K562 (cell line): ENCODE results near the gene SYNE2. TPM values are rescaled to one million over a fixed set of nuclear protein-coding genes. Genes with fewer than 3 reads are reported as not detected.

Source experiments
- ATAC-seq: fragments of 200-7000 bp; cut with Tn5 transposase; 3 replicates; pipeline ENCODE4 v1.9.1; 2020; ENCODE audit warnings: moderate library complexity
- BruUV-seq: library from RNA; stranded (reverse); fragments of 400-500 nt; replicated peaks from 2 replicates; lab custom pipeline; 2021; lab: Mats Ljungman, UMichigan
- CTCF ChIA-PET: fragments of 300-600 bp; formaldehyde crosslinking; extraction: SDS; loops from one replicate; lab custom pipeline; 2021; ENCODE audit warnings: low intra/inter-chr PET ratio; lab: Yijun Ruan, JAX
- POLR2A ChIA-PET: fragments of 300-600, 350-650 bp; sonication (Branson Sonifier 250); formaldehyde crosslinking; extraction: SDS; loops from one replicate; lab custom pipeline; 2021; ENCODE audit warnings: antibody characterized with exemption, inconsistent platforms; lab: Yijun Ruan, JAX
- DNase-seq, 4 experiments: peaks; one replicate each; pipeline versions ENCODE4 v3.0.0 to v3.0.0-alpha.2; 2011 to 2018; ENCODE audit warnings: low spot score in 3 of 4, mixed read lengths in 3 of 4; ENCODE audit errors: extremely low read depth in 1 of 4
- FAIRE-seq: peaks from 2 replicates; lab custom pipeline; 2011; peaks lifted over from hg19 to GRCh38; lab: Jason Lieb, UNC
- H2AFZ ChIP-seq: 2 replicates; pipeline ENCODE4 v1.6.0; 2011; ENCODE audit warnings: low read depth, low read length, control low read depth, inconsistent platforms
- H3K27ac ChIP-seq: fragments of 200-600 bp; 3 replicates; pipeline ENCODE4 v1.8.0; 2011; ENCODE audit warnings: low read depth, mild to moderate bottlenecking, control low read depth, inconsistent platforms, low read length, moderate library complexity, mixed read lengths; ENCODE audit errors: extremely low read depth
- H3K27me3 ChIP-seq, 2 experiments: fragments of 300-600 bp in 1 of 2; 2 replicates in 1 of 2; 3 replicates in 1 of 2; pipeline versions ENCODE4 v1.6.0 to v1.8.0; 2011; ENCODE audit warnings: inconsistent platforms in 2 of 2, low read length in 2 of 2, mild to moderate bottlenecking in 1 of 2, mixed read lengths in 1 of 2, moderate library complexity in 1 of 2; ENCODE audit not compliant: control insufficient read depth in 2 of 2, insufficient read depth in 2 of 2
- H3K36me3 ChIP-seq: fragments of 300-600 bp; 3 replicates; pipeline ENCODE4 v1.8.0; 2011; ENCODE audit warnings: mild to moderate bottlenecking, low read length, inconsistent platforms; ENCODE audit not compliant: control insufficient read depth, insufficient read depth
- H3K4me1 ChIP-seq, 2 experiments: fragments of 200-600 bp in 1 of 2; replicated peaks in 1 of 2; 2 replicates in 1 of 2; 3 replicates in 1 of 2; pipeline versions ENCODE4 v1.5.1 to v1.8.0; 2011; ENCODE audit warnings: inconsistent platforms in 2 of 2, low read length in 2 of 2, mild to moderate bottlenecking in 1 of 2, mixed read lengths in 1 of 2, moderate library complexity in 1 of 2; ENCODE audit not compliant: control insufficient read depth in 2 of 2, insufficient read depth in 2 of 2
- H3K4me2 ChIP-seq: 2 replicates; pipeline ENCODE4 v1.6.1; 2011; ENCODE audit warnings: low read length, control low read depth, inconsistent platforms, mixed read lengths; ENCODE audit not compliant: insufficient read depth
- H3K4me3 ChIP-seq: fragments of 200-600 bp; sonication (generic), shearing (Covaris generic); 2 replicates; pipeline ENCODE4 v1.5.1; 2016; ENCODE audit warnings: control low read depth, inconsistent platforms
- H3K79me2 ChIP-seq: fragments of 200-600 bp; 3 replicates; pipeline ENCODE4 v1.8.0; 2011; ENCODE audit warnings: low read length, inconsistent platforms; ENCODE audit not compliant: control insufficient read depth, insufficient read depth
- H3K9ac ChIP-seq, 2 experiments: 2 replicates each; pipeline versions ENCODE4 v1.6.0 to v1.6.1; 2011; ENCODE audit warnings: low read depth in 2 of 2, low read length in 2 of 2, control low read depth in 1 of 2, inconsistent platforms in 1 of 2, mild to moderate bottlenecking in 1 of 2, mixed read lengths in 1 of 2; ENCODE audit not compliant: insufficient read depth in 1 of 2
- H3K9me1 ChIP-seq: one replicate; pipeline ENCODE4 v1.6.0; 2011; ENCODE audit warnings: inconsistent platforms, mild to moderate bottlenecking, low read length, moderate library complexity; ENCODE audit not compliant: control insufficient read depth, insufficient read depth
- H3K9me3 ChIP-seq: replicated peaks from 2 replicates; pipeline ENCODE4 v1.5.1; 2011; ENCODE audit warnings: low read depth, low read length, inconsistent platforms; ENCODE audit not compliant: control insufficient read depth, insufficient read depth
- H4K20me1 ChIP-seq: replicated peaks from 2 replicates; pipeline ENCODE4 v1.6.1; 2011; ENCODE audit warnings: low read length, inconsistent platforms, mixed read lengths; ENCODE audit not compliant: control insufficient read depth, insufficient read depth
- KAT7 ChIP-seq: sonication (generic); formaldehyde crosslinking; IDR thresholded peaks from 2 replicates; pipeline ENCODE4 v1.8.0; 2022; ENCODE audit warnings: missing genetic modification reagents, mild to moderate bottlenecking, borderline replicate concordance
- MTF1 ChIP-seq: fragments of 250-450 bp; sonication (Bioruptor Pico); IDR thresholded peaks from 2 replicates; pipeline ENCODE4 v1.9.0; 2021; ENCODE audit warnings: moderate library complexity, mild to moderate bottlenecking, inconsistent platforms, borderline replicate concordance
- NCOR1 ChIP-seq: fragments of 450-650 bp; IDR thresholded peaks from 2 replicates; pipeline ENCODE4 v1.6.1; 2016; ENCODE audit warnings: mild to moderate bottlenecking, moderate library complexity
- NFE2L1 ChIP-seq: fragments of 450-650 bp; IDR thresholded peaks from 2 replicates; pipeline ENCODE4 v1.6.1; 2016; ENCODE audit warnings: missing genetic modification characterization, low read depth, mild to moderate bottlenecking, missing compliant biosample characterization, moderate library complexity, borderline replicate concordance
- PHB2 ChIP-seq: fragments of 450-650 bp; IDR thresholded peaks from 2 replicates; pipeline ENCODE4 v1.6.1; 2017; ENCODE audit warnings: low read depth
- PRPF4 ChIP-seq: fragments of 200-400 bp; formaldehyde crosslinking; IDR thresholded peaks from one replicate; pipeline ENCODE4 v1.6.1; 2017; ENCODE audit warnings: low read length, low read depth, mild to moderate bottlenecking; ENCODE audit not compliant: insufficient read depth, poor library complexity, severe bottlenecking
- ZBTB33 ChIP-seq: sonication (generic); formaldehyde crosslinking; IDR thresholded peaks from 2 replicates; pipeline ENCODE4 v1.8.1; 2023; ENCODE audit warnings: mild to moderate bottlenecking, missing genetic modification reagents
- ZNF175 ChIP-seq: fragments of 200-800 bp; sonication (Bioruptor generic); IDR thresholded peaks from 2 replicates; pipeline ENCODE4 v1.6.1; 2016; ENCODE audit warnings: low read depth, mild to moderate bottlenecking, missing genetic modification characterization, missing compliant biosample characterization
- WGBS: fragments of 100-300 bp; shearing (Covaris generic); methylation state at CpG from one replicate; pipeline ENCODE4 v1.1.6; 2016; ENCODE audit warnings: low coverage, mixed read lengths; ENCODE audit not compliant: insufficient coverage; ENCODE audit errors: missing lambda C conversion rate; 5-methylcytosine and 5-hydroxymethylcytosine counted together
- in situ Hi-C: fragments of 300-500 bp; cut with MboI; formaldehyde crosslinking; loops from 4 replicates; pipeline ENCODE4 v1.15.0; 2018; ENCODE audit warnings: inconsistent platforms, mixed read lengths
- intact Hi-C: fragments of 100-400 bp; cut with micrococcal nuclease; formaldehyde crosslinking; loops from 2 replicates; pipeline ENCODE4 v1.14.2; 2022
- polyA plus RNA-seq, 8 experiments: library from polyadenylated mRNA; depleted of rRNA in 4 of 8; stranded (reverse) in 5 of 8; unstranded in 3 of 8; fragments of >200 nt; fragmentation: Nextera tagmentation in 2 of 8; fragmentation: Illumina TruSeq in 1 of 8; extraction: Ambion mirVana in 2 of 8; extraction: Trizol in 1 of 8; gene quantifications; 2 replicates each; pipeline versions ENCODE4 v1.2.1 to v1.2.3, GENCODE V29; 2011 to 2014; ENCODE audit warnings: inconsistent platforms in 1 of 8, missing spikeins in 1 of 8
- total RNA-seq, 7 experiments: library from RNA; depleted of rRNA in 6 of 7; stranded (reverse); fragments of >200 nt in 6 of 7; fragmentation: Illumina TruSeq in 2 of 7; extraction: Trizol in 2 of 7; gene quantifications; 2 replicates each; pipeline versions ENCODE4 v1.2.1 to v1.2.3, GENCODE V29; 2011 to 2021; ENCODE audit warnings: low replicate concordance in 1 of 7
- TF ChIP-seq, protein P1 (sequence below): fragments of 450-650 bp; formaldehyde crosslinking; IDR thresholded peaks from 2 replicates; pipeline ENCODE4 v1.4.0; 2020; ENCODE audit warnings: mild to moderate bottlenecking, mixed read lengths

SYNE2 gene
- total and polyA plus RNA-seq, 9 of the 15 experiments (the other 6 are each of a cell fraction or from before 2014, with no cell fraction given): 0.06 to 0.53 (median 0.11) TPM

DNA sequence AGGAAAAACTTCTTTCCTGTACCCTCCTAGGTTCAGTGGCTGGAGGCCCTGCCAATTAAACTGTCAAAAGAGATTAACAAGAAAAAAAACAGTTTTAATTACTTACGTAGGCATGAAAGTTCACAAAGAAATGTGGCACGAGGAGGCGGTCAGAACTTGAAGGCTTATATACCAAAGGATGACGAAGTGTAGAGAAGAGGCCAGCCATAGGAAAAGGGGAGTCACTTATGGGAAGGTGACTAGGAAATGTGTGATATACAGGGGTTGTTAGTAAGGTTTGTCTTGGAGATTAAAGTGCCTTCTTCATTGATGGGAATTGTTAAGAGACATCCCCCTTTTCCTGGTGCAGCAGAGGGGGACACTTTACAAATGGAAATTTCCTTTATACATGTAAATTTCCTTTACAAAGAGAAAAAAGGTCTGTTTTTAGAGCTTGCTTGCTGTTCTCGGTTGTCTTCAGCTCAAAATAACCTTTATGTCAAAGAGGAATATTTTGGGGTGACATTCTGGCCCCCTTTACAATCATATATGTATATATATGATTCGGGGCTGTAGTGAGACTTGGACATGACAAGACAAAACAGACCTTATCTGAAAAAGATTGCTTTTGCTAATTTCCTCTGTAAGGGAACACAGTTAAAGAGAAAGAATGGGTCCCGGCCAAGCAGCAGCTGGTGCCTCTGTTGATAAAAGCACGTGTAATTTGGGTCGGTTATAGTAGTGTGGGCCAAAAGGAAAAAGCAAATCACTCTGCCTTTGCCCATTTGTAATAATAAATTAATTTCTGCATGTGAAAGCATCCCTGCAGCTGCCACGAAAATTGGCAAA, 38.6 kb downstream of the SYNE2 start:
- no peaks in the 10 kb centered on the region for H3K36me3 ChIP-seq
- no TSS peak for BruUV-seq
- no peak for ATAC-seq
- WGBS: 2% methylated on average over 10 of the region's 10 CpGs
- H3K9ac ChIP-seq: no peak overlapping the region
- CTCF ChIA-PET: no interaction called here
- TF ChIP-seq NFE2L1 (tag) (no peak), KAT7 (CRISPR knock-in tag) (no peak)
- no peaks in the 10 kb centered on the region for H4K20me1 ChIP-seq
- H3K4me3 ChIP-seq: no peak overlapping the region
- H3K79me2 ChIP-seq: no peaks in the 10 kb centered on the region
- no peak for FAIRE-seq
- no peak overlapping the region for H3K27ac ChIP-seq
- no peak overlapping the region for H3K4me2 ChIP-seq
- H2AFZ ChIP-seq: no peak overlapping the region
- H3K9me1 ChIP-seq: no peaks in the 10 kb centered on the region
- POLR2A ChIA-PET: interaction anchor here (1.2 kb wide), 1 partner anchor 9 kb away, joined by 8 read pairs; no protein-coding TSS in a partner anchor
- no peaks in the 10 kb centered on the region for H3K4me1 ChIP-seq
- DNase-seq: no peak
- in situ Hi-C loops: no loop called here
- no peaks in the 10 kb centered on the region for H3K27me3 ChIP-seq
- intact Hi-C loops: no loop called here
- no peaks in the 10 kb centered on the region for H3K9me3 ChIP-seq

DNA sequence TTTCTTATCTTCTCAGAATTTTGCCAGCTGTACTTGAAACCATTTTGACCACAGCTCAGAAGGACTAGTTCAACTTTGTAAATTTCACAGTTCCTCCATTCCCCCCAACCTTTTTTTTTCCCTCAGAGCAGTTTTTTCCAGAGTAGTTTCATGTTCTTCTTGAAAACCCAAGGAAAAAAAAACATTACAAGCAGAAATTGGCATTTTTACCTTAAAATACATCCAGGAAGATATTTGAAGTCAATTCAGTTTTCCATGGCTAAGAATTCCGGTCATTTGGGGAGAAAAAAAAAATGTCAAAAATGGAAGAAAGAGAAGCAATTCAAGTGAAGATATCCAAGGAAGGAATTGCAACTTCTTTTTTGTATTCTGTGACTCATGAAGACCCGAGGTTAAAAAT, 39.5 kb downstream of the SYNE2 start:
- BruUV-seq: no TSS peak
- no peaks in the 10 kb centered on the region for H3K4me1 ChIP-seq
- TF ChIP-seq, protein P1, sequence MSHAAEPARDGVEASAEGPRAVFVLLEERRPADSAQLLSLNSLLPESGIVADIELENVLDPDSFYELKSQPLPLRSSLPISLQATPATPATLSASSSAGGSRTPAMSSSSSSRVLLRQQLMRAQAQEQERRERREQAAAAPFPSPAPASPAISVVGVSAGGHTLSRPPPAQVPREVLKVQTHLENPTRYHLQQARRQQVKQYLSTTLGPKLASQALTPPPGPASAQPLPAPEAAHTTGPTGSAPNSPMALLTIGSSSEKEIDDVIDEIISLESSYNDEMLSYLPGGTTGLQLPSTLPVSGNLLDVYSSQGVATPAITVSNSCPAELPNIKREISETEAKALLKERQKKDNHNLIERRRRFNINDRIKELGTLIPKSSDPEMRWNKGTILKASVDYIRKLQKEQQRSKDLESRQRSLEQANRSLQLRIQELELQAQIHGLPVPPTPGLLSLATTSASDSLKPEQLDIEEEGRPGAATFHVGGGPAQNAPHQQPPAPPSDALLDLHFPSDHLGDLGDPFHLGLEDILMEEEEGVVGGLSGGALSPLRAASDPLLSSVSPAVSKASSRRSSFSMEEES: no peak
- TF ChIP-seq PRPF4 (no peak), NCOR1 (no peak), ZBTB33 (CRISPR knock-in tag) (no peak), PHB2 (no peak), ZNF175 (CRISPR knock-in tag) (no peak), MTF1 (CRISPR knock-in tag) (no peak)

More for the DNA sequence above, 39.5 kb downstream of the SYNE2 start:
- DNase-seq: no peak
- no peak overlapping the region for H3K27ac ChIP-seq
- no peak overlapping the region for H2AFZ ChIP-seq
- ChIA-PET CTCF (no interaction called here), POLR2A (interaction anchor here (1.2 kb wide), 1 partner anchor 10 kb away, joined by 8 read pairs; no protein-coding TSS in a partner anchor)
- no peak overlapping the region for H3K9ac ChIP-seq
- H3K27me3 ChIP-seq: no peaks in the 10 kb centered on the region
- no peak overlapping the region for H3K4me3 ChIP-seq
- no peaks in the 10 kb centered on the region for H3K9me3 ChIP-seq
- intact Hi-C loops: no loop called here
- no peaks in the 10 kb centered on the region for H3K79me2 ChIP-seq
- no peak overlapping the region for H3K4me2 ChIP-seq
- no peak for ATAC-seq
- no peaks in the 10 kb centered on the region for H3K36me3 ChIP-seq
- no peak for FAIRE-seq
- H4K20me1 ChIP-seq: no peaks in the 10 kb centered on the region
- in situ Hi-C loops: no loop called here
- no peaks in the 10 kb centered on the region for H3K9me1 ChIP-seq
- WGBS: 0% methylated on average over 1 of the region's 2 CpGs
